CD14-positive monocyte (primary cell): ENCODE measurements around the gene TKT. TPM values are rescaled to one million over a fixed set of nuclear protein-coding genes. Genes with fewer than 3 reads are reported as not detected.

Experiments
- DNase-seq, 3 donors: peaks; one replicate each; pipeline ENCODE4 v3.0.0-alpha.2; 2011 to 2022
- H2AFZ ChIP-seq: 2 replicates; pipeline ENCODE4 v1.6.0; 2012; ENCODE audit warnings: mild to moderate bottlenecking, low read depth, low read length, inconsistent platforms; ENCODE audit not compliant: insufficient read depth, poor library complexity, severe bottlenecking
- H3K27ac ChIP-seq, 2 donors: 1 replicate in 1 of 2; 2 replicates in 1 of 2; pipeline ENCODE4 v1.5.1; 2012 to 2013; ENCODE audit warnings: low read length in 2 of 2, control low read depth in 1 of 2, inconsistent platforms in 1 of 2, low read depth in 1 of 2, mild to moderate bottlenecking in 1 of 2
- H3K27me3 ChIP-seq, 2 donors: one replicate each; pipeline versions ENCODE4 v1.6.0 to v1.6.1; 2011 to 2013; ENCODE audit warnings: low read length in 2 of 2; ENCODE audit not compliant: control insufficient read depth in 2 of 2, insufficient read depth in 2 of 2
- H3K36me3 ChIP-seq, 2 donors: replicated peaks in 1 of 2; 1 replicate in 1 of 2; 2 replicates in 1 of 2; pipeline versions ENCODE4 v1.5.1 to v1.6.1; 2012 to 2013; ENCODE audit warnings: low read length in 2 of 2, control low read depth in 1 of 2, inconsistent platforms in 1 of 2, mild to moderate bottlenecking in 1 of 2; ENCODE audit not compliant: insufficient read depth in 2 of 2, control insufficient read depth in 1 of 2
- H3K4me1 ChIP-seq, 2 donors: 1 replicate in 1 of 2; 2 replicates in 1 of 2; pipeline versions ENCODE4 v1.5.1 to v1.6.1; 2012 to 2013; ENCODE audit warnings: low read length in 2 of 2, control low read depth in 1 of 2, inconsistent platforms in 1 of 2, mild to moderate bottlenecking in 1 of 2, moderate library complexity in 1 of 2; ENCODE audit not compliant: insufficient read depth in 2 of 2, control insufficient read depth in 1 of 2
- H3K4me2 ChIP-seq: replicated peaks from 2 replicates; pipeline ENCODE3; 2012; ENCODE audit warnings: low read length, moderate library complexity, mild to moderate bottlenecking; ENCODE audit not compliant: poor library complexity, severe bottlenecking; ENCODE audit errors: extremely low read depth
- H3K4me3 ChIP-seq, 3 experiments: fragments of 200-600 bp in 1 of 3; sonication (generic) in 1 of 3; replicated peaks in 1 of 3; 1 replicate in 2 of 3; 2 replicates in 1 of 3; pipeline ENCODE4 v1.5.1; 2011 to 2013; ENCODE audit warnings: low read length in 3 of 3, mild to moderate bottlenecking in 3 of 3, control low read depth in 2 of 3, low read depth in 2 of 3, inconsistent platforms in 1 of 3, moderate library complexity in 1 of 3
- H3K79me2 ChIP-seq: 2 replicates; pipeline ENCODE4 v1.6.0; 2012; ENCODE audit warnings: mild to moderate bottlenecking, control low read depth, inconsistent platforms, low read length, moderate library complexity; ENCODE audit not compliant: insufficient read depth
- H3K9ac ChIP-seq: 2 replicates; pipeline ENCODE4 v1.6.0; 2017; ENCODE audit warnings: low read length, mild to moderate bottlenecking; ENCODE audit not compliant: insufficient read depth, poor library complexity, severe bottlenecking
- H3K9me3 ChIP-seq, 2 donors: replicated peaks in 1 of 2; 1 replicate in 1 of 2; 2 replicates in 1 of 2; pipeline versions ENCODE4 v1.5.1 to v1.6.1; 2012 to 2013; ENCODE audit warnings: low read length in 2 of 2, control low read depth in 1 of 2; ENCODE audit not compliant: control insufficient read depth in 1 of 2, insufficient read depth in 1 of 2
- H4K20me1 ChIP-seq: 2 replicates; pipeline ENCODE4 v1.6.0; 2012; ENCODE audit warnings: mild to moderate bottlenecking, low read length, control low read depth, moderate library complexity; ENCODE audit not compliant: insufficient read depth
- H3K27ac Mint-ChIP-seq, 7 donors: one replicate each; pipeline ENCODE4 v1.8.0; 2020; ENCODE audit warnings: mild to moderate bottlenecking in 7 of 7, mixed read lengths in 7 of 7, moderate library complexity in 6 of 7, inconsistent platforms in 2 of 7
- H3K27me3 Mint-ChIP-seq, 3 donors: one replicate each; pipeline ENCODE4 v1.8.0; 2021 to 2022; ENCODE audit warnings: low read depth in 3 of 3, mild to moderate bottlenecking in 3 of 3, mixed read lengths in 3 of 3, moderate library complexity in 3 of 3, inconsistent platforms in 1 of 3
- H3K36me3 Mint-ChIP-seq, 2 donors: one replicate each; pipeline ENCODE4 v1.8.0; 2020; ENCODE audit warnings: mixed read lengths in 2 of 2, inconsistent platforms in 1 of 2, mild to moderate bottlenecking in 1 of 2
- H3K4me1 Mint-ChIP-seq: one replicate; pipeline ENCODE4 v1.8.0; 2020; ENCODE audit warnings: mild to moderate bottlenecking, mixed read lengths
- H3K4me3 Mint-ChIP-seq, 2 donors: one replicate each; pipeline ENCODE4 v1.8.0; 2020; ENCODE audit warnings: mild to moderate bottlenecking in 2 of 2, mixed read lengths in 2 of 2, moderate library complexity in 1 of 2
- H3K9me3 Mint-ChIP-seq, 7 donors: one replicate each; pipeline ENCODE4 v1.8.0; 2020 to 2022; ENCODE audit warnings: mixed read lengths in 7 of 7, mild to moderate bottlenecking in 6 of 7, moderate library complexity in 6 of 7, inconsistent platforms in 2 of 7
- CTCF ChIP-seq: fragments of 200-600 bp; IDR thresholded peaks from one replicate; pipeline ENCODE4 v1.8.0; 2022; ENCODE audit warnings: antibody characterized with exemption, mild to moderate bottlenecking
- WGBS: methylation state at CpG from one replicate; pipeline ENCODE4 v1.1.5; 2013; ENCODE audit warnings: missing lambda C conversion rate; ENCODE audit not compliant: insufficient coverage; 5-methylcytosine and 5-hydroxymethylcytosine counted together
- intact Hi-C, 2 donors: fragments of 100-400 bp; cut with micrococcal nuclease; formaldehyde crosslinking; loops; one replicate each; pipeline versions ENCODE4 v1.15.0 to v1.15.1; 2023
- polyA plus RNA-seq, 3 donors: library from polyadenylated mRNA; depleted of rRNA in 1 of 3; unstranded in 2 of 3; stranded (reverse) in 1 of 3; fragments of 300-500 nt in 2 of 3; fragments of >200 nt in 1 of 3; fragmentation: Illumina TruSeq in 2 of 3; gene quantifications; 1 replicate in 2 of 3; 2 replicates in 1 of 3; pipeline ENCODE4 v1.2.3, GENCODE V29; 2012 to 2021

The TKT gene
- polyA plus RNA-seq, 3 donors: 496 to 582 (median 562) TPM

DNA sequence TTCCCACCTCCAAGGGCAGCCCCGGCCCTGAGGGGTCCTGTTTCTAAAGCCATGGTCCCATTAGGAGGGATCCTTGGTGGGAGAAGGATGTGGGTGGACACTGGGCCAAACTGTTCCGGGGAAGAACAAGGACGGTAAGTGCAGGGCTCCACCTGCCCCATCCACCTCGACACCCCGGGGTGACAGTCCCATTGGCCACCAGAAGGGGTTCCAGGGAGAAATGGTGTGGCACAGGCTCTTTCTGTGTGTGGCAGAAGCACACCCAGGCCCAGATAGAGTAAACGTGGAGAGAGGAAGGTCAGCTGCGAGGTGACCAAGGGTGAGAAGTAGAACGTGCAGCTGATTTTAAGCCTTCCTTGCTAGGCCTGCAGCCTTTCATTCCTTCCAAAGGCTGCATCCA, 12.0 kb downstream of the TKT start:
- Mint-ChIP-seq H3K4me1 (peaks cover 84% of the 10 kb centered on the region), H3K9me3 (peaks cover 0 to 2% (median 0%) of the 10 kb centered on the region in 7 donors), H3K27me3 (no peaks in the 10 kb centered on the region), H3K4me3 (no peak overlapping the region), H3K27ac (peak overlapping the region; percentile 93 to 99 (median 96)), H3K36me3 (peaks cover 55 to 74% of the 10 kb centered on the region in 2 donors)
- no peaks in the 10 kb centered on the region for H3K27me3 ChIP-seq
- DNase-seq: no peak
- peaks cover 100% of the 10 kb centered on the region for H3K79me2 ChIP-seq
- 75% methylated on average over 4 of the region's 8 CpGs for WGBS
- peak overlapping the region; percentile 90 to 94 for H3K27ac ChIP-seq
- no peaks in the 10 kb centered on the region for H3K9me3 ChIP-seq
- peaks cover 98% of the 10 kb centered on the region for H4K20me1 ChIP-seq
- intact Hi-C loops: no loop called here
- H2AFZ ChIP-seq: no peak overlapping the region
- TF ChIP-seq CTCF: no peak
- peak overlapping the region; percentile 59 for H3K9ac ChIP-seq
- H3K4me3 ChIP-seq: peak overlapping the region in 1 of 3 experiments; percentile 44
- peaks cover 87 to 92% of the 10 kb centered on the region in 2 donors for H3K4me1 ChIP-seq
- peaks cover 38 to 58% of the 10 kb centered on the region in 2 donors for H3K36me3 ChIP-seq
- peak overlapping the region; percentile 62 for H3K4me2 ChIP-seq

DNA sequence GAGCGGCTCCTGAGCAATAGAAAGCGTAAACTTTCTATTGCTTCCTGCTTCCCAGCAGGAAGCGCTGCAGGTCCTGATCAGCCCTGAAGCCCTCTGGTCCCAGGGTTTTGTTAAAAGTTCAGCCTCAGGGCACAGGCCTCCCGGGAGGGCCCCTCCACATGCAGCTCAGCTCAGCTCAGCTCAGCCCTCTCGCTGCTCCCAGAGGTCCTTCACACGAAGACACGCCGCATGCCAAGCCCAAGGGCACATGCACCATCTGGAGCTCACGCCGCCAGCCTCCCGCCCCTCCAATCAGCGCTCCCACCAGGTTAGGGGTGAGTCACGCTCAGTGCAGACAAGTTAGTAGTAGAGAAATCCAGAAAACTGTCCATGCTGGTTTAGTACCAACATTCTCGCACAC, 12.7 kb downstream of the TKT start:
- Histone ChIP-seq H3K9me3 (no peaks in the 10 kb centered on the region), H3K79me2 (peaks cover 100% of the 10 kb centered on the region), H2AFZ (no peak overlapping the region), H3K9ac (peak overlapping the region; percentile 59), H3K4me3 (peak overlapping the region in 1 of 3 experiments; percentile 44), H3K36me3 (peaks cover 44 to 65% of the 10 kb centered on the region in 2 donors), H3K27me3 (no peaks in the 10 kb centered on the region), H3K27ac (peak overlapping the region; percentile 90 to 94), H3K4me1 (peaks cover 86 to 91% of the 10 kb centered on the region in 2 donors), H3K4me2 (peak overlapping the region; percentile 62), H4K20me1 (peaks cover 100% of the 10 kb centered on the region)
- TF ChIP-seq CTCF: no peak
- Mint-ChIP-seq H3K27me3 (no peaks in the 10 kb centered on the region), H3K4me3 (peak overlapping the region; percentile 12 to 29), H3K27ac (peak overlapping the region; percentile 93 to 99 (median 96)), H3K4me1 (peaks cover 81% of the 10 kb centered on the region), H3K9me3 (peaks cover 0 to 2% (median 0%) of the 10 kb centered on the region in 7 donors), H3K36me3 (peaks cover 57 to 74% of the 10 kb centered on the region in 2 donors)
- DNase-seq: no peak
- 73% methylated on average over 10 of the region's 14 CpGs for WGBS
- intact Hi-C loops: no loop called here
